ENCODE results near the gene RPL35.

Gene RPL35

GRCh38 chr9:124809211-124809610 lies 52.5 kb downstream of the RPL35 start:
- no peak for DNase-seq (ENCODE audit: low read depth, low spot score)
- TF ChIP-seq, protein P1, sequence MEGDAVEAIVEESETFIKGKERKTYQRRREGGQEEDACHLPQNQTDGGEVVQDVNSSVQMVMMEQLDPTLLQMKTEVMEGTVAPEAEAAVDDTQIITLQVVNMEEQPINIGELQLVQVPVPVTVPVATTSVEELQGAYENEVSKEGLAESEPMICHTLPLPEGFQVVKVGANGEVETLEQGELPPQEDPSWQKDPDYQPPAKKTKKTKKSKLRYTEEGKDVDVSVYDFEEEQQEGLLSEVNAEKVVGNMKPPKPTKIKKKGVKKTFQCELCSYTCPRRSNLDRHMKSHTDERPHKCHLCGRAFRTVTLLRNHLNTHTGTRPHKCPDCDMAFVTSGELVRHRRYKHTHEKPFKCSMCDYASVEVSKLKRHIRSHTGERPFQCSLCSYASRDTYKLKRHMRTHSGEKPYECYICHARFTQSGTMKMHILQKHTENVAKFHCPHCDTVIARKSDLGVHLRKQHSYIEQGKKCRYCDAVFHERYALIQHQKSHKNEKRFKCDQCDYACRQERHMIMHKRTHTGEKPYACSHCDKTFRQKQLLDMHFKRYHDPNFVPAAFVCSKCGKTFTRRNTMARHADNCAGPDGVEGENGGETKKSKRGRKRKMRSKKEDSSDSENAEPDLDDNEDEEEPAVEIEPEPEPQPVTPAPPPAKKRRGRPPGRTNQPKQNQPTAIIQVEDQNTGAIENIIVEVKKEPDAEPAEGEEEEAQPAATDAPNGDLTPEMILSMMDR (IDR thresholded peaks at IDR 0.05; ENCODE audit: insufficient read depth, low read length, missing control alignments) = no peak
- ChIA-PET POLR2A (no interaction called here), CTCF (interaction anchor here (0.7 to 8.5 kb wide), 4 partner anchors 9 to 44 kb away, joined by 3 to 85 read pairs (median 6); partner anchors contain the start of genes NR6A1 and WDR38)
- H3K4me3 ChIP-seq (ENCODE audit: low read depth, low read length) = no peak overlapping the region

DNA sequence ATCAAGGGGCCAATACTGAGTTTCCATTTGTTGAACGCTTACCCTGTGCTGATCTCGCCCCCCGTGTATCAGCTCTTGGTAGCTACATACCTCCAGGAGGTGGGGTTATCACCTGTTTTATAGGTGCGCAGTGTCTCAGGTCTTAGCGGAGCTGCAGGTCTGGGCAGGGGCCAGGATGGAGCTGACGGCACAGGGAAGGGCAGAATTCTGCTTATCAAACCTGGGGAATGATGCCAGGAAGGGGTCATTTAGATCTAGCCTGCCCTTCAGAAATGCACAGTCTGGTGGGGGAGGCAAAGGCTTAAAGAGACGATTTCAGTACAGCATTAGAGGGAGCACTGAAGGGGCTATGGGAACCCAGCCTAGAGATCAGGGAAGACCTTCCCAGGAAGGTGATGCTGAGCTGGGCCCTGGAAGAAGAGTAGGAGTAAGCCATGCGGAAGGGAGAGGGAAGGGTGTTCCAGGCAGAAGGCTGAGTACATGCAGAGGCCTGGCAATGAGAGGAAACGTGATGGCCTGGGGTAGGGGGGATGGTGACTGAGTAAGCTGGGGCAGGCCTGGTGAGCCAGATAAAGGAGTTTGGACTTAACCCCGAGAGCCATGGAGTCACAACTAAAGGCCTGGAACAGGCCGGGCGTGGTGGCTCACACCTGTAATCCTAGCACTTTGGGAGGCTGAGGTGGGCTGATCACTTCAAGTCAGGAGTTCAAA lies 53.4 kb downstream of the RPL35 start:
- DNase-seq (ENCODE audit: low read depth, low spot score) = no peak
- ChIA-PET CTCF (interaction anchor here (1.0 to 8.5 kb wide), 5 partner anchors 10 to 45 kb away, joined by 3 to 85 read pairs (median 5); partner anchors contain the start of genes NR6A1 and WDR38), POLR2A (no interaction called here)
- TF ChIP-seq, protein P1 (IDR thresholded peaks at IDR 0.05; ENCODE audit: insufficient read depth, low read length, missing control alignments) = no peak
- H3K4me3 ChIP-seq (ENCODE audit: low read depth, low read length) = no peak overlapping the region
